HG03575 (cell line): ENCODE data around the gene SH2D4B.

Experiments used
- ATAC-seq: cut with Tn5 transposase; IDR thresholded peaks from one replicate; pipeline ENCODE4 v1.9.1; 2021; ENCODE audit not compliant: unreplicated experiment, insufficient number of reproducible peaks, low FRiP score; ENCODE audit errors: extremely low read depth

The SH2D4B gene

DNA sequence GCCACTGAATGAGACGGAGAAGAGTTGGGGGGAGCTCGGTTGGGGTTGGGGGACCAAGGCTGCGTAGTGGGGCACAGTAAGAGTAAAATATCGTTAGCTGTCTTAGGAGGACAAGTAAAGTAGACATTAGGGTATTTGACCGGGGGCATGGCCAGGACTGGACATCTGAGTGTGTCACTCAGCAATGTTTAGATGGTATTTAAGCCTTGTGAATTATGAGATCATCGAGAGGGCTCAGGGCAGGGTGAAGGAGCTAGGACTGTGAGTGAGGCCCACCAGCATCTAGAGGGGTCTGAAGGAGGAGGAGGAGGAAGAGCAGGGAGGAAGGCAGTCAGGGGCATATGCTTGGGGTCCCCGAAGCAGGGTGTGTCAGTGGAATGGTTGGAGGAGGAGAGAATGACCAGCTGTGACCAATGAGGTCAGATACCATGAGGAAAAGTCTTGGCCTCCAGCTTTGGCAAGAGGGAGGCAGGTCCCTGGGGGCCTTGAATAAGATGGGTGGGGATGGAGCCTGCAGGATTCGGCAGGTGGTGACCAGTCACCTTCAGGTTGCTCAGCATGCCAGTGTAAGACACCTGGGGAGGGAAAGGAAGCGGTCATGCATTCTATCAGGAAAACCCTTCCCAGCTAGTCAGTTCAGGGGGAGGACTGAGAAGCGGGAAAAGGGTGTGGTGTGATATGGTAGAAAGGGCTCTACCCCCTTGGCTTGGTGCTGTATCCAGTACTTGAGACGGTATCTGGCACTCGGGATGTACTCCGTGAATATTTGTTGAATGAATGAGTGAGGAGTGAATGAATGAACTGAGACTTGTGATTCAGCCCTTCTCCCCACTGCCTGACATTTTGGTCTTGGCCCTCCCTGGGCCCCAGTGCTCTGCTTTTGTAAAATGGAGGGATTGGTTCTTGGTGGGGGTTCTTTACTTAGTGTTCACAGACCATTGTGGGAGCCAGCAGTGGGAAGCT is 34.8 kb upstream of the SH2D4B start:
- no peak for ATAC-seq

DNA sequence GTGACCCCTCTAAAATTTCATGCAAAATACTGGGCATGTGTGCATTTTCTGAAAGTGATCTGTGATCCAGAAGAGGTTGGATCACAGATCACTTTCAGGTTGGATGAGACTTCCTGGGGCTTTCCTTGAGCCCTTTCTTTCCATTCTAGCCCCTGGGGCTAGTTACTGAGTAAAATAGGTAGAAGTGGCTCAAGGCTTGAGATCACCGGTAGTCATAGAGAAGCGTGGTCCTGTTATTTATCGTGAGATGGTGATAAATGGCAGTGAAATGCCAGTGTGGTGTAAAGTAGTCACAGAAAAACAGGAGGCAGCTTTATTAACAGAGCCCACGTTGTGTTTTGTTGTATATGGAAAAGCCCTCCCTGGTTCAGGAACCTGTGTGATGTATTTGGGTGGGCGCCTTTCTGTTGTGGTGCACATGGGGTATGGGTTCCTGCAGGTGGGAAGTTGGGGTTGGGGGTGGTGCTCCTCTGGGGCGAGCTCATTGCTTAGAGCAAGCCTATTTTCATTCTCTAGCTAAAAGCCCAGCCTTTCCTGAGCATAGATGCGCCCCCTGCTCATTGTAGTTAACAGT is 34.0 kb upstream of the SH2D4B start:
- no peak for ATAC-seq

DNA sequence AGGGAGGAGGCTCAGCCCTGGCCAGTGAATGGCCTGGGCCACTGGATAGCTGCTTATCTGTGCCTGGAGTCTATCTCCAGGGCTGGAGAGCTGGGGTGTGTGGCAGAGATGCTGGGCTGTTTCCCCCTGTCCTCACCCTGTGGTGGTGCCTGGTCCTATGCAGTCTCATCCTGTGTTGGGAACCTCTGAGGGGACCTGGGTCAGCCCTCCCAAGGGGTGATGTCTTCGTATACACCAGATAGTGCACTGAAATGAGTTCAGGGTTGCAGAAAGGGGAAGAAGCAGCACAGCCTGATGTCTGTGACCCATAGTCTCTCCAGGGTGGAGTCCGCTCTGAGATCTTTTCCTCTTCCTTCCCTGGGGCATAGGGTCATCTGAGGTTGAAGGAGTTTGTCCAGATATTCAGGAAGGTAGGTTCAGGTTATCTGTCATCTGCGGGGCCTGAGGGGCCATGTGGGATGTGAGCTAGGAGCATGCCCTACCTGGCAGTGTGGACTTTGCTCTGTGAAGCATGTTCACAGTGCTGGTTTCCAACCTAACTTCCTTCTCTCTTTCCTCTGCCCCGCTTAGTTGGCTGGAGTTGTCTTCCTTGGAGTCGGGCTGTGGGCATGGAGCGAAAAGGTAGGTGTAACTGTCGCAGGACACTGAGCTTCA is 33.4 kb upstream of the SH2D4B start:
- no peak for ATAC-seq

DNA sequence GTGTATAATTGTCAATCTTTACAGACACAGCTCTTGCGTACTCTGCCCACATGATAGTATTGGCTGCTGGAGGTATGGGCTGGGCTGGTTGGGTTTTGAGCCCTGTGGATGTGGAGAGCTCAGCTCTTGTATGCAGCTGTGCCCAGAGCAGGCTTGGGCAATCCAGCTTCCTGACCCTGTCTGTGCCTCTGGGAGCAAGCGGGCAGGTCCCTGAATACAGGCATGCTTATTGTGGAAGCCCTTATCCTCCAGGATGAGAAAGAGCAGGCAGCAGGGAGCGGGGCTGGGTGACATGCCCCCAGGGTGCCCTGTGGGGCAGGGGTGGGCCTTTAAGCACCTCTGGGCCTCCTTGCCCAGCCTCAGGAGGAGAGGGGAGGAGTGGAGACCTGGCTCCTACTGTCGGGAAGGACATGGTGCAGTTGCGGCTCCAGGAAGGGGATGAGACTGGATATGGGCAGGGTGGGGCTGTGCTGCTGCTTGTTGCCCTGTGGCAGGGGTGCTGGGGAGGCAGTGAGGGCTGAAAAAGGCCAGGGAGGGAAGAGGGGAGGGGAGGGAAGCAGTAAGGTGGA is 32.7 kb upstream of the SH2D4B start:
- no peak for ATAC-seq

DNA sequence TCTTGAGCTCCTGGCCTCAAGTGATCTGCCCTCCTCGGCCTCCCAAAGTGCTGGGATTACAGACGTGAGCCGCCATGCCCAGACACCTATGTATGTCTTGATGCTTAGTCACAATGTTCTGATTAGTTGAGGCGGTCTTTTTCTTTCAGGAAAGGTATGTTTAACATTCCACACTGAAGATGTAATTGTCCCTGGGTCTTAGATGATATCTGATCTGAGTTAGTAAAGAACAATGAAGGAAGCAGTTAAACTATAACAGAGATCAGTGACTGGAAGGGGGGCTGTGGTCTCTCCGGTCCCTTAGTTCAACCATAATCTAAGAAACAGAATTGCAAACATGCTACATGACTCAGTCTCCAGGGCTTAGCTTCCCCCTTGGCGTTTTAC is 31.5 kb upstream of the SH2D4B start:
- no peak for ATAC-seq

DNA sequence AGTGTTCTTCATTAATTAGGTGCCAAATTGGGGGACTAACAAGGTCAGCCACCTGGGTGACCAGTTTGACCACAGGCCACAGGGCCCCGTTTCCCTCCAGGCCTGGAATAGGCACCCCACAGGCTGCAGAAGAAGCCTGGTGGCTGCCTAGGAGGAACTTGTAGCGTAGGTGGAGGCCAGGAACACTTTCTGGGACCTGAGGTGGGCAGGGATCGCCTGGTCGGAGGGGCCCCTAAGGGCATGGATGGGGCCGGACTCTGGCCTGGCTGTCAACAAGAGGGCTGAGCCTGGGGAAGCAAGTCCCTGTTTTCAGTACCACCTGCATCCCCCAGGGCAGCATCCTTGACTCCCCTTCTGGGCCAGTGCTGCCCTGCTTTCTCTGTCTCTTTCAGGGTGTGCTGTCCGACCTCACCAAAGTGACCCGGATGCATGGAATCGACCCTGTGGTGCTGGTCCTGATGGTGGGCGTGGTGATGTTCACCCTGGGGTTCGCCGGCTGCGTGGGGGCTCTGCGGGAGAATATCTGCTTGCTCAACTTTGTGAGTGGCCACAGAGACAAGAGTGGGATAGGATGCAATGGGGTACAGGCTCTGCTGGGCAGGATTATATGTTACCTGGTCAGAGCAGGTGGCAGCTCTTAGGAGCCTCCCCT is 30.7 kb upstream of the SH2D4B start:
- no peak for ATAC-seq

DNA sequence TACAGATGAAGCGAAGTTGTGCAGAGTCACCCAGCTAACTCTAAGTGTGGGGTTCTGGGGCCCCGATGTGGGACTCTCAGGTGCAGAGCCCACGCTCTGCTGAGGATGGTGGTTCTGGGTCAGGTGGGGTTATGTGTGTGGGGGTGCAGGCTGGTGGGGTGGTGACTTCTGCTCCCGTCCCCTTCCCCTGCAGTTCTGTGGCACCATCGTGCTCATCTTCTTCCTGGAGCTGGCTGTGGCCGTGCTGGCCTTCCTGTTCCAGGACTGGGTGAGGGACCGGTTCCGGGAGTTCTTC is 28.6 kb upstream of the SH2D4B start:
- ATAC-seq, result no peak

DNA sequence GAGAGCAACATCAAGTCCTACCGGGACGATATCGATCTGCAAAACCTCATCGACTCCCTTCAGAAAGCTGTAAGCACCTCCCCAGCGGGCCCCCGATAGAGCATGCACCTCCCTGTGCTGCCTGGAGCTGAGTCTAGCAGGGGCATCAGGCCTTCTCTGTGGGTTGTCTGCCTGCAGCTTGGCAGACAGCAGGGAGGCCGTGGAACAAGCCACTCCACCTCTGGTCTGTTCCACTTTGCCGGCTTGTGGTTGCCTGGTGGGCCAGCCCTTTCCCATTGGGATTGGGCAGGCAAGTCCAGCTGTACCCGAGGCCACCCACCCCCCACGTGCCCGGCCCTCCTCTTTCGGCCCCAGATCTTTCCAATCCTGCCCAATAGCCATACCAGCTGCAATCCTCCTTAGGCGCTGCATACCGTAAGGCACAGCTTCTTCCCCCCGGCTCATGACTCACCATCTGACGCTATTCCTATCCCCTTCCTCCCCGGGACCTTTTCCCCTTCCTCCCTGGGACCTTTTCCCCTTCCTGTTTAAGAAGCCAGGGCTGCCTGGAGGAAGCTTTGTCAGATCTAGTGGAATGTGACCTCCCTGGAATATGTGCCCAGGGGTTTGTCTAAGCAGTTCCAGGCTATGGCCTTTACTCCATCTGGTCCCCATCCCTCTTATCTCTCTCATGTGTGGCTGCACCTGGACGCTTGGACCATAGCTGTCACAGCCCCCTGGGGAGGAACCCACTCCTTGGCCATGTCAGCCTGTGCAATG is 28.1 kb upstream of the SH2D4B start:
- ATAC-seq, result no peak

DNA sequence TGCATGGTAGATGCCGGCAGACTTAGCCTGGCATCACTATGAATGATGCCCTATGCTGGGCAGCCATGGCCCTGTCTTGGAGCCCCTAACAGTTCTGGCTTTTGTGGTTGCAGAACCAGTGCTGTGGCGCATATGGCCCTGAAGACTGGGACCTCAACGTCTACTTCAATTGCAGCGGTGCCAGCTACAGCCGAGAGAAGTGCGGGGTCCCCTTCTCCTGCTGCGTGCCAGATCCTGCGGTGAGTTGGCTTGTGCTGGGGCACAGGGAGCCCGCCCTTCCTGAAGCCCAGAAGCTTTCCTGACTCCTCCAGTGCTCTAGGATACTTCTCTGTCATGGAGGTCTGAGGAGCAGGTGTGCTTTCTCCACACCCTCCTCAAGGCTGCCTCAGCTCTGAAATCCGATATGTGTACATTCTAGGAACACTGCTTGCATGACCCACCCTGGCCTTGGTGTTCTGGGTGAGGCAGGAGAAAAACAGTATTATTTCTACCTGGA is 25.6 kb upstream of the SH2D4B start:
- no peak for ATAC-seq

DNA sequence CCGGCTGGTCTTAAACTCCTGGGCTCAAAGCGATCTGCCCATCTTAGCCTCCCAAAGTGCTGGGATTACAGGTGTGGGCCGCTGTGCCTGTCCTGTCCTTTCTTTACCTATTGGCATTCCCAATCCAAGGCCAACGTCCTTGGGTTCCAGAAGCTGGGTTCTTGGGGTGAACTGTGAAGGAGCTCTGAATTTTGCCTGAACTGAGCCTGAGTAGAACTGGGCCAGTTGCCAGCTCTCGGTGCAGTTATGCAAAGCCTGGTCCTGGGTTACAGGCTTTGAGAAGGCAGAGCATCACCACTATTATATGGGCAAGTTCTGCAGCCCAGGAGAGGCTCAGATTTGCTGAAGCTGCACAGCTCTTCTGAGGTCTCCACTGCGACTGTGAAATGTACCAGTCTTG is 24.6 kb upstream of the SH2D4B start:
- no peak for ATAC-seq

DNA sequence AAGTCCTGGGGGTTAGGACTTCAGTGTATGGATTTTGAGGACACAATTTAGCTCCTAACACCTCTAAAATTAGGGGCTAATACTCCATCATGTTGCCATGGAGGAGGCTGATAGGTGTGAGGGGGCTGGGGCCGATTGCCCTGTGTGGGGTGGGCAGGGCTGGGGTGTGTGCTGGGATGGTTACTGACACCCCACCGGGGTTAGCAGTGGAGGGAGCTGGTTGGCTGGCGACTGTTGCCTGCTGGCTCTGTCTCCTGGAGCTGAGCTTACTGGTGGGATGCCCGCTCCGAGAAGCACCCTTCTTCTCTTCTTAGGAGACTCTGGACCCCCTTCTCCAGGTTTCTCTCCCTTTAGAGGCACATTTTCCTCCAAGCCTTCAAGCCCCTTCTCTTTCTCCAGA is 22.2 kb upstream of the SH2D4B start:
- ATAC-seq, result no peak

DNA sequence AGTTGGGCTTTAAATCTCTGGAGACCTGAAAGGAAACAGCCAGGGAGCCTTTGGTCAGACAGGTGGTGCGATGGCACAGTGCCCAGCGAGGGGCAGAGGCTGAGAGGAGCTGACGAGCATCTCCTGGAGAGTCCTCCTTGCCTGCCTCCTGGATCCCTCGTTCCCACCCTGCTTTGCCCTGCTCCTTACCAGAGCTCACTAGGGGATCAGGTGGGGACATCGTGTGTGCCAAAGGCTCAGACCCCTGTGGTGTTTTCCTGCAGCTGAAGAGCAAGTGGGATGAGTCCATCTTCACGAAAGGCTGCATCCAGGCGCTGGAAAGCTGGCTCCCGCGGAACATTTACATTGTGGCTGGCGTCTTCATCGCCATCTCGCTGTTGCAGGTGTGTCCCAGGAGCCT is 21.8 kb upstream of the SH2D4B start:
- ATAC-seq, result no peak

DNA sequence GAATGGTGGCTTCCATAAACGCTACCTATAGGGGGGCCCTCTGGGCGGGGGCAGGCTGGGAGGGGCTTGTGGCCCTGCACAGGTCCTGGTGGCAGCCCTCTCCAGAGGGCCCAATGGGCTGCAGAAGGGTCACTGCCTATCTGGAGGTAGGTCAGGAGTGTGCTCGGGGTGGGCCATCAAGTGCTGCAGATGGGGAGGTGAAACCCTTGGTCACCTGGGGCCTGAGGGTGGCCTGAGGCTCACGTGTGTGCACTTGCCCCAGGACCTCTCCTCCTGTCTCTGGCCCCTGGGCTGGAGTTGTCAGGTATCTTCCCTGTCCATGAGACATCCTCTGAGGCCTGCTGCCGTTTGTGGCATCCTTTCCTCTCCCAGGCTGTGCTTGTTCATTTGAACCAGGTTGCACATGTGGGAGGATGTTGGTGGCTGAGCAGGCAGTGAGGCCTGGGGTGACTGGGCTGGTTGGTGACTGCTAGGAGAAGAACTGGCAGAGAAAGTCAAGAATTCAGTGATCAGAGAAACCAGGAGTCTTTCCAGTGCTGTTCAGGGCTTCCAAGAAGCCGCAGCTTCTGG is 21.1 kb upstream of the SH2D4B start:
- no peak for ATAC-seq

DNA sequence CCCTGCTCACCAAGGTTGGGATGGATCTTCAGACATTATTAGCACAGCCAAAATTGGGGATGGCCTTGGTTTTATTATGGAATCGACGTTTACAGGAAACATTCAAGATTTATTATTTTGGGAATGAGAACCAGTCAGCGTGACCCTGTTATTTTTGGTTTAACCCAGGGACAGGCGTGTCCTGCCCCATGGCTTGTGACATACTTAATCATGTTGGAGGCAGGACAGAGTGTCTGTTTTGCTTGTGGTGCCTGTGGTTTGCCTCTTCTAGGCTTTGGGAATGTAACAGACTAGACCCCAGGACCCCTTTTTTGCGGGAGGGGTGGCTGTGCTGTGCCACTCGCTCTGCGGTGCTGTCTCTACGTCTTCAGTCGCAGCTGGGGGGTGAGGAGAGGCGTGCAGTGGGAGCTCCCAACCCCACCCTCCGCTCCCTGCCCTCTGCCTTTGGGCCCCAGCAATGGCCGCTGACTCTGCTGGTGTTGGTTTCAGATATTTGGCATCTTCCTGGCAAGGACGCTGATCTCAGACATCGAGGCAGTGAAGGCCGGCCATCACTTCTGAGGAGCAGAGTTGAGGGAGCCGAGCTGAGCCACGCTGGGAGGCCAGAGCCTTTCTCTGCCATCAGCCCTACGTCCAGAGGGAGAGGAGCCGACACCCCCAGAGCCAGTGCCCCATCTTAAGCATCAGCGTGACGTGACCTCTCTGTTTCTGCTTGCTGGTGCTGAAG is 20.1 kb upstream of the SH2D4B start:
- ATAC-seq, result no peak

DNA sequence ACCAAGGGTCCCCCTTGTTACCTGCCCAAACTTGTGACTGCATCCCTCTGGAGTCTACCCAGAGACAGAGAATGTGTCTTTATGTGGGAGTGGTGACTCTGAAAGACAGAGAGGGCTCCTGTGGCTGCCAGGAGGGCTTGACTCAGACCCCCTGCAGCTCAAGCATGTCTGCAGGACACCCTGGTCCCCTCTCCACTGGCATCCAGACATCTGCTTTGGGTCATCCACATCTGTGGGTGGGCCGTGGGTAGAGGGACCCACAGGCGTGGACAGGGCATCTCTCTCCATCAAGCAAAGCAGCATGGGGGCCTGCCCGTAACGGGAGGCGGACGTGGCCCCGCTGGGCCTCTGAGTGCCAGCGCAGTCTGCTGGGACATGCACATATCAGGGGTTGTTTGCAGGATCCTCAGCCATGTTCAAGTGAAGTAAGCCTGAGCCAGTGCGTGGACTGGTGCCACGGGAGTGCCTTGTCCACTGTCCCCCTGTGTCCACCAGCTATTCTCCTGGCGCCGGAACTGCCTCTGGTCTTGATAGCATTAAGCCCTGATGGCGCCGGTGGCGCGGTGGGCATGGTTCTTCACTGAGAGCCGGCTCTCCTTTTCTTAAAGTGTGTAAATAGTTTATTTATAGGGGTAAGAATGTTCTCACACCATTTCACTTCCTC is 19.4 kb upstream of the SH2D4B start:
- no peak for ATAC-seq

DNA sequence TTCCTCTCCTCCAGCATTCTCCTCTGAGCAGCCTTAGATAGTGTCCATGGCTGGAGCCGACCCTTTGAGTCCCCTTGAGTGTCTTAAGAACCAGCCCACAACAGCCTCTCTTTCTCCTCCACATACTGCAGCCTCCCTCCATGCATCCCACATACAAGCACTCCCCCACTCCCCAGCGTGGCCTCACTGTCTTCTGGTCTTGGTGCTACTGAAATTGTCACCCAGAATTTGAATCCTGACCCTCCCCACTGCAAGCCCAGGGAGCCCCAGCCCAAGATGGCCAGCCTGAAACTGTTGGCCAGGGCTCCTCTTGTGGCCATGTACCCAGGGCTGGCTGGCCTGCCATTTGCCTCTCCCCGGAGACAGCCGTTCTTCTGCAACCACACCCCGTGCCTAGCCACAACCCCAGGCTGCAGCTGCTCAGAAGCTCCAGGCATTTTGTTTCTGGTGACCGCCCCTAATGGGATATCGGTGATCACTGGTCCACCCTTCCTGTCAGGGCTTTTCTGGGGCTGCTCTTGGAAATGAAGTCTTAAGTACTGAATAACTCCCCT is 18.8 kb upstream of the SH2D4B start:
- no peak for ATAC-seq
